Parathyroid adenoma (tissue), 2 donors: ENCODE measurements around the gene NDST3.

Source experiments
- H2AFZ ChIP-seq: fragments of 300-600 bp; sonication (generic); one replicate; pipeline ENCODE4 v1.7.0; 2017; ENCODE audit warnings: antibody characterized with exemption, mild to moderate bottlenecking
- H3K27ac ChIP-seq: fragments of 300-600 bp; sonication (generic); one replicate; pipeline ENCODE4 v1.7.0; 2017
- H3K27me3 ChIP-seq: fragments of 300-600 bp; sonication (generic); one replicate; pipeline ENCODE4 v1.7.0; 2017; ENCODE audit warnings: low read length; ENCODE audit not compliant: control insufficient read depth, insufficient read depth
- H3K36me3 ChIP-seq: fragments of 300-600 bp; sonication (generic); one replicate; pipeline ENCODE4 v1.7.0; 2017; ENCODE audit warnings: low read length; ENCODE audit not compliant: control insufficient read depth, insufficient read depth
- H3K4me1 ChIP-seq: fragments of 300-600 bp; sonication (generic); one replicate; pipeline ENCODE4 v1.7.0; 2017; ENCODE audit warnings: control low read depth
- H3K4me2 ChIP-seq: fragments of 300-600 bp; sonication (generic); one replicate; pipeline ENCODE4 v1.7.0; 2017; ENCODE audit warnings: low read length
- H3K4me3 ChIP-seq: fragments of 300-600 bp; sonication (generic); one replicate; pipeline ENCODE4 v1.7.0; 2017; ENCODE audit warnings: low read depth, low read length
- H3K79me2 ChIP-seq: fragments of 300-600 bp; sonication (generic); one replicate; pipeline ENCODE4 v1.7.0; 2017; ENCODE audit warnings: control low read depth
- H3K9ac ChIP-seq: fragments of 300-600 bp; sonication (generic); one replicate; pipeline ENCODE4 v1.7.0; 2017; ENCODE audit warnings: mild to moderate bottlenecking
- H3K9me3 ChIP-seq: fragments of 300-600 bp; sonication (generic); one replicate; pipeline ENCODE4 v1.7.0; 2017; ENCODE audit warnings: low read length; ENCODE audit not compliant: control insufficient read depth
- CTCF ChIP-seq: fragments of 300-600 bp; sonication (generic); IDR thresholded peaks from one replicate; pipeline ENCODE4 v1.7.0; 2017; ENCODE audit warnings: antibody characterized with exemption, mild to moderate bottlenecking
- donor health status: primary hyperparathyroidism.

The NDST3 gene

GRCh38 chr4:118029224-118029623 is 5.1 kb upstream of the NDST3 start:
- no peak for TF ChIP-seq CTCF

GRCh38 chr4:118032691-118033090 is 1.6 kb upstream of the NDST3 start:
- Histone ChIP-seq H3K27me3 (no peaks in the 10 kb centered on the region), H3K27ac (no peak overlapping the region), H3K9ac (no peak overlapping the region), H3K36me3 (no peaks in the 10 kb centered on the region), H2AFZ (no peak overlapping the region), H3K4me3 (peak overlapping the region; percentile 47), H3K4me2 (peak overlapping the region; percentile 69), H3K4me1 (no peaks in the 10 kb centered on the region), H3K9me3 (no peaks in the 10 kb centered on the region), H3K79me2 (no peaks in the 10 kb centered on the region)
- no peak for TF ChIP-seq CTCF

More at GRCh38 chr4:118029224-118029623, 5.1 kb upstream of the NDST3 start:
- Histone ChIP-seq H3K4me3 (no peak overlapping the region), H3K9ac (no peak overlapping the region), H2AFZ (no peak overlapping the region), H3K27ac (no peak overlapping the region), H3K27me3 (no peaks in the 10 kb centered on the region), H3K4me1 (no peaks in the 10 kb centered on the region), H3K9me3 (no peaks in the 10 kb centered on the region), H3K79me2 (no peaks in the 10 kb centered on the region), H3K36me3 (no peaks in the 10 kb centered on the region), H3K4me2 (no peak overlapping the region)

GRCh38 chr4:118033148-118034052 is 886 bp upstream of the NDST3 start:
- H3K79me2 ChIP-seq = no peaks in the 10 kb centered on the region
- no peaks in the 10 kb centered on the region for H3K4me1 ChIP-seq
- no peak overlapping the region for H3K9ac ChIP-seq
- peak overlapping the region; percentile 55 for H3K4me3 ChIP-seq
- H3K36me3 ChIP-seq = no peaks in the 10 kb centered on the region
- peak overlapping the region; percentile 76 for H3K4me2 ChIP-seq
- no peak for TF ChIP-seq CTCF
- no peak overlapping the region for H3K27ac ChIP-seq
- peak overlapping the region; percentile 72 for H2AFZ ChIP-seq
- no peaks in the 10 kb centered on the region for H3K27me3 ChIP-seq
- no peaks in the 10 kb centered on the region for H3K9me3 ChIP-seq

- no peaks in the 10 kb centered on the region for H3K9me3 ChIP-seq
- no peak overlapping the region for H3K9ac ChIP-seq
- no peak for TF ChIP-seq CTCF
These were observed 1.0 kb downstream of the NDST3 start for GRCh38 chr4:118035309-118035708.

More at GRCh38 chr4:118035309-118035708, 1.0 kb downstream of the NDST3 start:
- no peak overlapping the region for H3K4me2 ChIP-seq
- no peak overlapping the region for H2AFZ ChIP-seq
- no peak overlapping the region for H3K27ac ChIP-seq
- no peaks in the 10 kb centered on the region for H3K27me3 ChIP-seq
- H3K4me3 ChIP-seq = no peak overlapping the region
- H3K4me1 ChIP-seq = no peaks in the 10 kb centered on the region
- no peaks in the 10 kb centered on the region for H3K36me3 ChIP-seq
- no peaks in the 10 kb centered on the region for H3K79me2 ChIP-seq
